DOHH2 (cell line): Measurements from ENCODE around the gene PDXK.

ENCODE experiments used
- CTCF ChIP-seq: fragments of 200-600 bp; sonication (generic); IDR thresholded peaks from one replicate; pipeline ENCODE4 v1.5.1; 2014; ENCODE audit warnings: antibody characterized with exemption, mild to moderate bottlenecking, low read depth, low read length; ENCODE audit not compliant: poor library complexity, severe bottlenecking
- EZH2phosphoT487 ChIP-seq: fragments of 200-600 bp; sonication (generic); IDR thresholded peaks from 2 replicates; pipeline ENCODE4 v1.6.1; 2017; ENCODE audit warnings: borderline replicate concordance, mild to moderate bottlenecking, antibody characterized with exemption, low read length, moderate library complexity, mixed read lengths

- TF ChIP-seq CTCF (no peak), EZH2phosphoT487 (no peak)
Measured at GRCh38 chr21:43793243-43793642, 74.3 kb downstream of the PDXK start.
